B cell (primary cell): ENCODE data around the gene SLC7A7.
A peak's percentile ranks its signal among the peaks of the same experiment; 100 is the strongest.

Experiments
- EZH2 ChIP-seq: IDR thresholded peaks from 2 replicates; pipeline ENCODE4 v1.6.1; 2012; ENCODE audit warnings: borderline replicate concordance, low read depth, mild to moderate bottlenecking, moderate library complexity, low read length; ENCODE audit not compliant: insufficient read depth, poor library complexity, severe bottlenecking
- TF ChIP-seq, protein P1 (sequence below): fragments of 200-600 bp; IDR thresholded peaks from one replicate; pipeline ENCODE4 v1.8.0; 2022; ENCODE audit warnings: antibody characterized with exemption, mild to moderate bottlenecking

DNA sequence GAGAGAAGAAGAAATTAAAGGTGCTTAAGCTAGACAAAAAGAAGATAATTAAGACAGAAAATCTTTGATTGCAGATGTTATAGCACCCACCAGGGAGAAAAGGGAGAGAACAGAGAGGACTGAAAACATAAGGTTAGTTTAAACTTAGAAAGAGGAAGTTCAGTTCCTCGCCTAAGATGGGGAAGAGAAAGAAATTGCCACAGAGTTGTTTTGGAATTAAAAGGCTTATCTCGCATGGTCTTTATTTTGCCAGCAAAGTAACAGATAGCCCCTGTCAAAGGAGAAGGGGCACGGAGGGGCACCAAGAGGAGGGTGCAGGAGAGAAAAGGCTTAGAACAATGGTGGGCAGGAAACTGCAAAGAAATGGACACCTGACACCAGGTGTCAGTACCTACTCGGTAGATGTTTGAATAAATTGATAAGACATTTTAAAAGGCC lies 66.6 kb downstream of the SLC7A7 start:
- TF ChIP-seq, protein P1, sequence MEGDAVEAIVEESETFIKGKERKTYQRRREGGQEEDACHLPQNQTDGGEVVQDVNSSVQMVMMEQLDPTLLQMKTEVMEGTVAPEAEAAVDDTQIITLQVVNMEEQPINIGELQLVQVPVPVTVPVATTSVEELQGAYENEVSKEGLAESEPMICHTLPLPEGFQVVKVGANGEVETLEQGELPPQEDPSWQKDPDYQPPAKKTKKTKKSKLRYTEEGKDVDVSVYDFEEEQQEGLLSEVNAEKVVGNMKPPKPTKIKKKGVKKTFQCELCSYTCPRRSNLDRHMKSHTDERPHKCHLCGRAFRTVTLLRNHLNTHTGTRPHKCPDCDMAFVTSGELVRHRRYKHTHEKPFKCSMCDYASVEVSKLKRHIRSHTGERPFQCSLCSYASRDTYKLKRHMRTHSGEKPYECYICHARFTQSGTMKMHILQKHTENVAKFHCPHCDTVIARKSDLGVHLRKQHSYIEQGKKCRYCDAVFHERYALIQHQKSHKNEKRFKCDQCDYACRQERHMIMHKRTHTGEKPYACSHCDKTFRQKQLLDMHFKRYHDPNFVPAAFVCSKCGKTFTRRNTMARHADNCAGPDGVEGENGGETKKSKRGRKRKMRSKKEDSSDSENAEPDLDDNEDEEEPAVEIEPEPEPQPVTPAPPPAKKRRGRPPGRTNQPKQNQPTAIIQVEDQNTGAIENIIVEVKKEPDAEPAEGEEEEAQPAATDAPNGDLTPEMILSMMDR, result peak; percentile 49
- no peak for TF ChIP-seq EZH2
